GM19324 (cell line): ENCODE measurements around the gene ASIC5.

ENCODE experiments used
- ATAC-seq: cut with Tn5 transposase; IDR thresholded peaks from one replicate; pipeline ENCODE4 v1.9.1; 2021; ENCODE audit warnings: mild to moderate bottlenecking, moderate library complexity; ENCODE audit not compliant: unreplicated experiment, low FRiP score

Gene ASIC5

GRCh38 chr4:155883895-155884294, 17.8 kb upstream of the ASIC5 start:
- ATAC-seq: no peak

DNA sequence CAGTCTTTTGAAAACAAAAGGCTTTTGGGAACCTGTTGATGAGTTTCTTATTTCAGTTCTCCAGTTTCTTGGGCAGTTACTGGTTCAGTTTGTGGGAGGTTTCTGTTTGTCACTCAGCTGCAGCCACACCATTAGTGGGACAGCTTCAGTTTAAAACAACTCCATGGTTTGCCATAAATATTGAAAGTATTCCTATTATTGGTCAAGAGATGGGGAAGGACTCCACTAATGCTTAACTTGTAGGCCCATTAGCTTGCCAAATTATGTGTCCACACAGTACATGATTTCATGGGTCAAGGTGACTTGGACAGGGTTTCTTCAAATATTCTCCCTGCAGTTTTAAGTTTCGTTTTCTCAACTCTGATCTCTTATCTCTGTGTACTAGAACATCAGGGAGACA, 15.5 kb upstream of the ASIC5 start:
- peak; percentile 73 for ATAC-seq

GRCh38 chr4:155879767-155880166, 13.7 kb upstream of the ASIC5 start:
- ATAC-seq: no peak

- no peak for ATAC-seq
Measured at GRCh38 chr4:155878611-155879010, 12.5 kb upstream of the ASIC5 start.

DNA sequence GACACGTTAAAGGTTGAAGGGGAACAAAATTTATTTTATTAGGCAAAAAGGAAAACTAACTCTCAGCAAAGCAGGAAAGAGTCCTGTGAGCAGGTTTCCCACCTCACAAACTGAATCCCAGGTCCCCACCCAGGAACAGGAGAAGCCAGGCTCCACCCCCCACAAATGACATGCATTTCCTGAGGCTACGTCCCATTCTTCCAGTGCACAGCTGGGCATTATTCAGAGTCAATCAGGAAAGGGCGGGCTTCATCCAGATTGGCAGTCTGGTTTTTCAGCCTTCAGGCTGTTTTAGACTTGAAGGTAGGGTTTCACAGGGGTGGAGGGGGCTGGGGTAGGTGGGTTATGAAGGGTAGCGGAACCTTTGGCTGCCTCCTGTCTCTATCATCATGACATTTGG, 11.9 kb upstream of the ASIC5 start:
- ATAC-seq: no peak

GRCh38 chr4:155875878-155876277, 9.8 kb upstream of the ASIC5 start:
- ATAC-seq: no peak

- ATAC-seq: no peak
Measured at GRCh38 chr4:155855897-155856296, 10.2 kb downstream of the ASIC5 start.

DNA sequence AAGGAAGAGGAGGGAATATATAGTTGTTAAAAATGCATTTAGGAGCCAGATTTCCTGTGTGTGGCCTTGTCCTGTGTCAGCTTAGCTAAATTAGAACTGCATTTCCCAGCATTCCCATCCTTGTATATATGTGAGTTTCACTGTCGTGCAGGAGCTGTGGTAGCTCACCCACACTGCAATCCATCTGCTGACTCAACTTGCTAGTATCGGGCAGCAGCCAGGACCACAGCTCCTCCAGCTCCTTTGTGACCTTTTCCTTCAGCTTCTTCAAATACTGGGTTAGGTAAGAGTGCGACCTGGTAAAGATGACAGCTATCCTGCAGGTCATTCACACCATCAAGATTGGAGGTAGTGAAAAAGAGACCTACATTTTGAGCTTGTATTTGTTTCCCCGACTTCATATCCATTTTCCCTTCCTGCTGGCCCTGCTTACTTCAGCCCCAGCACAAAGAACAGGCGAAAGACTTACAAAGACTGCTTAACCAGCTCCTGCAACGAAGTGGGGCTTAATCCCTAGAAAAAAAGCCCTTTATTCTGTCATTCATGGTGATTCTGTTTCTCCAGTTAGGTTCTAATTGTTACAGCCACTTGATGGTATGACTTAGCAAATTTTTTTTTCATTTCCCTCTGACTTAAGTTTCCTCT, 11.4 kb downstream of the ASIC5 start:
- ATAC-seq: no peak

- ATAC-seq: no peak
Measured at GRCh38 chr4:155853189-155853588, 12.9 kb downstream of the ASIC5 start.

DNA sequence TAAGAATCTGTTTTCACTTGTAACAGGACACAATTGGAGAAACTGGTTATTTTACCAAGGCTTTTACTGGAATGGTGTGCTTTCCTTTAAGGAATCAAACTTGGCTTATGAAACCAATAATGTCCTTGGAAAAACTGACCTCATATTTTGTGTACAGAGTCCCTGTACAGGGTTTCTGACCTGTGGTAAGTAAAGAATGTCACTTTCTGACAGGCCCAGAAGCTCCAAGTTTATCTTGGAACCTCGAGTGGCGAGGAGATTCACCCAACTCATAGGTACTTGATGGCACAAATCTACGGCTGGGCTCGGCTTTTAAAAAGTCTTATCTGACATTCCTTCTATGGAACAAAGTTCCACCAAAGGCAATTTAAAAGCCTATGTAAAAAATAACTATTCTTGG, 17.0 kb downstream of the ASIC5 start:
- no peak for ATAC-seq

DNA sequence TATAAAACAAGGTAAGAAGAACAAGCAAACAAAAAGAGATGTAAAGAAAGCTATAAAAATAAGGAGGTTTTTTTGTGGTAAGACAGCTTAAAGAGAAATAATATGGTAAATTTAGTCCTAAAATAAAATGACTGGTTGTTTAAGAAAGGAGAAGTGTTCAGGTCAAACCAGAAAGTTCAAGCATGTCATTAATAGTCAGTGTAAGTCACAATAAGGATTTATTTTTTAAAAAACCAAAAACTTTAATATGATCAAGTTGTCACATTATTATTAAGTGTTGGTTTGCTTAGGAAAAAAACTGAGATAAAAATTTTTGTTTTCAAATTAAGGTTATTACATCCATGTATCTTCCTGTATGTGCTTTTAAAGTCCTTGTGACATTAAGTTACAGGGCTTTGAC, 19.1 kb downstream of the ASIC5 start:
- ATAC-seq: no peak

DNA sequence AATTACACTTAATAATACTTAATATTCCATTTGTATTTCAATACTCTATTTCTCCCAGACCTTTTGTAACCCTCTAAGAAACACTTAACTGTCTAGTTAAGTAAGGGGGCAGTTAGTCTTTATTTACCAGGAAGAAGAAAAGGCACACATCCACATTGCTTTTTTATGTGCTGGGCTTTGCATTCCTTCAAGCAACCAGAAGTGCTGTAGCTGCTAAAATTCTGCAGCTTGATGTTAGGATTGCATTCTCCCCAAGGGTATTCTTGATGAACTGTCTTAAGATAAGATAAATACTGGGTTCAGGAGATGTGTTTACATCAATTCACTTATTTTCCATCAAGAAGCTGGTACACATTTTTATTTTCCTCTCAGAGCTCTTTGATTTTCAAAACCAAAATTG, 24.0 kb downstream of the ASIC5 start:
- no peak for ATAC-seq

- ATAC-seq: peak; percentile 55
Measured at GRCh38 chr4:155837203-155837796, 28.8 kb downstream of the ASIC5 start.

- no peak for ATAC-seq
Measured at GRCh38 chr4:155832664-155833063, 33.4 kb downstream of the ASIC5 start.

DNA sequence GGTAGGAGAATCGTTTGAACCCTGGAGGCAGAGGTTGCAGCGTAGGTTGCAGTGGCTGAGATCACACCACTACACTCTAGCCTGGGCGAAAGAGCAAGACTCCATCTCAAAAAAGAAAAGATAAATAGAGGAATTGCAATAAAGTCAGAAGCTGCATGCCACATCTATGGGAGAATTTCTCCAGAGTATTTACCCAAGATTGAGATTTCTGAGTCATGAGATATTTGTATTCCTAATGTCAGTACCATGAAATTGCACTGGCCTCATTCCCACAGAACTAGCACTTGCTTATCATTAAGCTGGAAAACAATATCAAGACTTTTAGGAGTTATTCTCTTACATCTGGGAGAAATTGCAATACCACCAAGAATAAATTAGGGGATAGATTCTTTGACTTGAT, 37.4 kb downstream of the ASIC5 start:
- no peak for ATAC-seq

GRCh38 chr4:155822572-155822971, 43.5 kb downstream of the ASIC5 start:
- no peak for ATAC-seq

- ATAC-seq: no peak
Measured at GRCh38 chr4:155820887-155821518, 45.1 kb downstream of the ASIC5 start.

DNA sequence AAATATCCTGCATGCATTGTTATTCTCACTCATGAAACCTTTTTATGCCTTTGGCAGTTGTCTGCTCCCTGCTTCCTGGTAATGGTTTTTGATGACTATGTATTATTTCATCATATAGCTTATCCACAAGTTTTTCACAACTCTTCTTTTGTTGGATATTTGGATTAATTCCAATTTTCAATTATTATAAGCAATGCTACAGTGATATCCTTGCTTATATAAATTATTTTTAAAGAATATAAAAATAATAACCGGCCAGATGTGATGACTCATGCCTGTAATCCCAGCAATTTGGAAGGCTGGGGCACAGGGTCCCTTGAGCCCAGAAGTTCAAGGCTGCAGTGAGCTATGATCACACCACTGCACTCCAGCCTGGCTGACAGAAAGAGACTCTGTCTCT, 47.0 kb downstream of the ASIC5 start:
- no peak for ATAC-seq

GRCh38 chr4:155818639-155819038, 47.4 kb downstream of the ASIC5 start:
- ATAC-seq: no peak

DNA sequence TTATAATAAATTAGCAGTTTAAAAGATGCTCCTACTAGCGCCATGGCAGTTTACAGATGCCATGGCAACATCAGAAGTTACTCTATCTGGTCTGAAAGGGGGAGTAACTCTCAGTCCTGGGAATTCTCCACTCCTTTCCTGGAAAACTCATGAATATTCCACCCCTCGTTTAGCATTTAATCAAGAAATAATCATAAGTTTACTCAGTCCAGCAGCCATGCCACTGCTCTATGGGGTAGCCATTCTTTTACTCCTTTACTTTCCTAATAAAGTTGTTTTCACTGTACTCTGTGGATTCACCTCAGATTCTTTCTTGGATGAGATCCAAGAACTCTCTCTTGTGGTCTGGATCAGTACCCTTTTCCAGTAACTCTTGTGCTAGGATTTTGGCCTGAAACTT, 55.0 kb downstream of the ASIC5 start:
- no peak for ATAC-seq

DNA sequence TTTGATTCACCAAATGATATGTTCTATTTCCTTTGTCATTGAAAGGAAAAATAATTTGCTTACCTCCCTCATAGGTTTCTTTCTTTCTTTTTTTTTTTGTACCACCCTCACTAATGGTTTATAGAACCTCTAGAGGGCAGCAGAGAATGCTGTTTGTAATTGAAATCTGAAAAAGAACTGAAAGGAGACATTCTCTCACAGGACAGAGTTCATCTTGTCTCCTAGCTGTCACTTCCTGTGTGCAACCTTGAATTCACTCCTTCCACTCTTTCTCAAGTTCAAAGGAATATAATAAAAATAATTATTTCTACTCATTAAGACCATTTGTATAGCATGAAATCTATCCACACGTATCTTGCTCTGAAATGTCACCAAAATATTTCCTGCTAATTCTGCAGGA, 56.2 kb downstream of the ASIC5 start:
- peak; percentile 83 for ATAC-seq

GRCh38 chr4:155807021-155807420, 59.1 kb downstream of the ASIC5 start:
- no peak for ATAC-seq
